Stomach (tissue), 4 donors: ENCODE data around the gene FAU.

Experiments used
- CTCF ChIP-seq, 7 experiments: fragments of 450-650 bp in 4 of 7; fragments of 200-600 bp in 3 of 7; sonication (generic) in 3 of 7; IDR thresholded peaks; one replicate each; pipeline ENCODE4 v1.5.1; 2016 to 2019; ENCODE audit warnings: antibody characterized with exemption in 7 of 7, control low read depth in 2 of 7, mild to moderate bottlenecking in 1 of 7
- EP300 ChIP-seq: sonication (generic); formaldehyde crosslinking; IDR thresholded peaks from one replicate; pipeline ENCODE4 v1.6.1; 2017; ENCODE audit warnings: antibody characterized with exemption
- POLR2A ChIP-seq, 4 donors: fragments of 450-650 bp; IDR thresholded peaks; one replicate each; pipeline ENCODE4 v1.6.1; 2016; ENCODE audit warnings: antibody characterized with exemption in 4 of 4, control low read depth in 2 of 4, mild to moderate bottlenecking in 1 of 4, moderate library complexity in 1 of 4
- POLR2AphosphoS5 ChIP-seq, 3 donors: sonication (generic); formaldehyde crosslinking; IDR thresholded peaks; one replicate each; pipeline ENCODE4 v1.6.1; 2016; ENCODE audit warnings: antibody characterized with exemption in 3 of 3

GRCh38 chr11:65114538-65115171, 7.3 kb downstream of the FAU start:
- no peak for TF ChIP-seq CTCF (IDR thresholded peaks at IDR 0.05)
- TF ChIP-seq EP300: no peak
- no peak for TF ChIP-seq POLR2A (IDR thresholded peaks at IDR 0.05)
- no peak for TF ChIP-seq POLR2AphosphoS5 (IDR thresholded peaks at IDR 0.05)
